COR-L47 (cell line): ENCODE results near the gene AHI1.
A peak's percentile ranks its signal among the peaks of the same experiment; 100 is the strongest.

Source experiments
- DNase-seq: peaks from one replicate; lab custom pipeline; 2025; lab: John Stamatoyannopoulos, UW

The AHI1 gene

GRCh38 chr6:135451617-135452190 lies 45.8 kb downstream of the AHI1 start:
- DNase-seq: no peak

- no peak for DNase-seq
Observed at GRCh38 chr6:135449246-135449645, 48.3 kb downstream of the AHI1 start.

- no peak for DNase-seq
Observed at GRCh38 chr6:135440087-135440792, 57.3 kb downstream of the AHI1 start.

GRCh38 chr6:135439549-135439948 lies 58.0 kb downstream of the AHI1 start:
- no peak for DNase-seq

- no peak for DNase-seq
Observed at GRCh38 chr6:135438907-135439535, 58.5 kb downstream of the AHI1 start.

- DNase-seq: no peak
Observed at GRCh38 chr6:135434991-135435390, 62.5 kb downstream of the AHI1 start.

- no peak for DNase-seq
Observed at GRCh38 chr6:135434095-135434494, 63.4 kb downstream of the AHI1 start.

GRCh38 chr6:135428078-135428477 lies 69.5 kb downstream of the AHI1 start:
- DNase-seq: no peak

- no peak for DNase-seq
Observed at GRCh38 chr6:135426833-135427232, 70.7 kb downstream of the AHI1 start.

- no peak for DNase-seq
Observed at GRCh38 chr6:135424385-135424784, 73.2 kb downstream of the AHI1 start.

- DNase-seq: peak; percentile 11
Observed at GRCh38 chr6:135423649-135424128, 73.9 kb downstream of the AHI1 start.

- DNase-seq: no peak
Observed at GRCh38 chr6:135419162-135419561, 78.4 kb downstream of the AHI1 start.

- DNase-seq: no peak
Observed at GRCh38 chr6:135418040-135418760, 79.3 kb downstream of the AHI1 start.

- no peak for DNase-seq
Observed at GRCh38 chr6:135412761-135413160, 84.8 kb downstream of the AHI1 start.

- DNase-seq: no peak
Observed at GRCh38 chr6:135411849-135412248, 85.7 kb downstream of the AHI1 start.

- no peak for DNase-seq
Observed at GRCh38 chr6:135411339-135411738, 86.2 kb downstream of the AHI1 start.

GRCh38 chr6:135410856-135411255 lies 86.7 kb downstream of the AHI1 start:
- no peak for DNase-seq

- no peak for DNase-seq
Observed at GRCh38 chr6:135403584-135403983, 94.0 kb downstream of the AHI1 start.

GRCh38 chr6:135402311-135402710 lies 95.2 kb downstream of the AHI1 start:
- DNase-seq: no peak

- DNase-seq: no peak
Observed at GRCh38 chr6:135397172-135397952, 100.2 kb downstream of the AHI1 start.

GRCh38 chr6:135395136-135395535 lies 102.4 kb downstream of the AHI1 start:
- DNase-seq: no peak

- DNase-seq: no peak
Observed at GRCh38 chr6:135393289-135393688, 104.3 kb downstream of the AHI1 start.
